T-helper 2 cell treated with Interferon-gamma antibody and Interleukin-4, amounts not matched to agents 5 μg/mL and 100 μg/mL, for 36 hours (primary cell): ENCODE measurements around the gene FOSL2.

Experiments used
- DNase-seq: peaks from one replicate; pipeline ENCODE4 v3.0.0; 2021; ENCODE audit warnings: low spot score
- H3K27ac Mint-ChIP-seq: one replicate; pipeline ENCODE4 v1.8.0; 2021; ENCODE audit warnings: mild to moderate bottlenecking, mixed read lengths
- H3K27me3 Mint-ChIP-seq: one replicate; pipeline ENCODE4 v1.8.0; 2021; ENCODE audit warnings: low read depth, mixed read lengths
- H3K36me3 Mint-ChIP-seq: one replicate; pipeline ENCODE4 v1.8.0; 2021; ENCODE audit warnings: low read depth, mixed read lengths
- H3K4me1 Mint-ChIP-seq: one replicate; pipeline ENCODE4 v1.8.0; 2021; ENCODE audit warnings: low read depth, mixed read lengths
- H3K4me3 Mint-ChIP-seq: one replicate; pipeline ENCODE4 v1.8.0; 2022; ENCODE audit warnings: mild to moderate bottlenecking, moderate library complexity, mixed read lengths
- H3K9me3 Mint-ChIP-seq: one replicate; pipeline ENCODE4 v1.8.0; 2021; ENCODE audit warnings: mixed read lengths

Gene FOSL2

GRCh38 chr2:28392297-28393113, at the start of gene FOSL2:
TSS of gene FOSL2 (plus strand) at chr2:28392858. CDS start at chr2:28393721, 863 bp downstream.
- peaks cover 2% of the 10 kb centered on the region for H3K27me3 Mint-ChIP-seq
- no peaks in the 10 kb centered on the region for H3K9me3 Mint-ChIP-seq
- peak within 1 kb of the TSS; percentile 83 for H3K4me3 Mint-ChIP-seq
- H3K27ac Mint-ChIP-seq, result peak within 1 kb of the TSS; percentile 99
- H3K36me3 Mint-ChIP-seq, result peaks cover 4% of the 10 kb centered on the region
- DNase-seq, result peak; percentile 93
- peaks cover 21% of the 10 kb centered on the region for H3K4me1 Mint-ChIP-seq

GRCh38 chr2:28343184-28343942, 49.3 kb upstream of the FOSL2 start:
- no peaks in the 10 kb centered on the region for H3K9me3 Mint-ChIP-seq
- H3K4me3 Mint-ChIP-seq, result no peak overlapping the region
- no peak overlapping the region for H3K27ac Mint-ChIP-seq
- peaks cover 6% of the 10 kb centered on the region for H3K36me3 Mint-ChIP-seq
- no peak for DNase-seq
- H3K4me1 Mint-ChIP-seq, result peaks cover 9% of the 10 kb centered on the region
- H3K27me3 Mint-ChIP-seq, result no peaks in the 10 kb centered on the region

DNA sequence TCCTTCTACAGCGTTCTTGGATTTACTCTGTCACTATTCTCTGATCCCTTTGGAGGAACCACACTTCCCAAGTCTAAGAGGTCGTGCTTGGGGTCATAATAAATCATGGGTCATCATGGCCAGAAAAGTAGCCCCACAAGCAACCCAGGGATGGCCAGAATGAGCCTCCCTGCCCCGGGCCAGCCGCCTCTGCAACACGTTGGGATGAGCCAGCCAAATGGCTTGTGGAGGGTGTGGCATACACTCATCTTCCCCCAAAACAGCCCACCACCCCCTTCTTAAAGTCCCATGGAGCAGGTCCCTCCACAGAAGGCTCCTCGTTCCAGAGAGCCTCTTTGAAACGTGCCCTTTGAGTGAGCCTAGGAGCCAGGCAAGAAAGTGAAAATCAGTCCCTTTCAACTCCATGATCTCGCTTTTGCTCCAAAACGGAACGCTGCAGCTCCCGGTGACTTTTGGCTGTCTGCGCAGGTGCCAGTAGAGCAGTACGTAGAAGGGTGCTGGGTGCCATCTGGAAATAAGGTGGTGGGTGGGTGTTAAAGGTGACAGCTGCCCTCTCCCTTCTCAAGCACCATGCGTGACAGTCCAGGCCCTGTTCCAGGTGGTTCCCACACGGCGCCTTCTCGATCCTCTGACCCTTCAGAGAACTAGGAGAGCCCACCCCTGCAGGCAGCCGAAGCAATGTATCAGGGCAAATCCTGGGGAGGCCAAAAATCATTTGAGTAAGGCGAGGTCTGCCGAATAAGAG, 48.5 kb upstream of the FOSL2 start:
- no peak overlapping the region for H3K27ac Mint-ChIP-seq
- no peak overlapping the region for H3K4me3 Mint-ChIP-seq
- no peaks in the 10 kb centered on the region for H3K27me3 Mint-ChIP-seq
- H3K9me3 Mint-ChIP-seq, result no peaks in the 10 kb centered on the region
- H3K36me3 Mint-ChIP-seq, result peaks cover 2% of the 10 kb centered on the region
- DNase-seq, result no peak
- H3K4me1 Mint-ChIP-seq, result peaks cover 11% of the 10 kb centered on the region

GRCh38 chr2:28344756-28345373, 47.8 kb upstream of the FOSL2 start:
- DNase-seq, result no peak
- Mint-ChIP-seq H3K27ac (no peak overlapping the region), H3K9me3 (no peaks in the 10 kb centered on the region), H3K4me1 (peaks cover 11% of the 10 kb centered on the region), H3K27me3 (no peaks in the 10 kb centered on the region), H3K4me3 (no peak overlapping the region), H3K36me3 (no peaks in the 10 kb centered on the region)

DNA sequence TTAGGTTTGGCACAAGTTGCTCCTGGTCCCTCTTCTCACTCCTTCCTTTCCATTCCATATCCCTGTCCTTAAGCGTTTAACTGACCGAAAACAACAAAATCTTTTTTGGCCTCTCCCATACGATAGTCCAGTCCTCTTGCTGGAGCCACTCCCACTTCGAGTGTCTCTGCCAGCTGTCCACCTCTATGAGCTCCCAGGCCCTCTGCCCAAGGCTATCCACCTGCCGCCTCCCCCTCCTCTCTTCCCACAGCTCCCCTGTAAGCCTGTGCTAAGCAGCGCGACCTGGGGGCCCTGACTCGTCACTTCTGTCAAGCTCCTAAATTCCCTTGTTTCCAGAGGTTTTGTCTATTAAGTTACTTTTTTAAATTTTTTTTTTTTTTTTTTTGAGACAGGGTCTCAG, 47.0 kb upstream of the FOSL2 start:
- no peaks in the 10 kb centered on the region for H3K36me3 Mint-ChIP-seq
- H3K9me3 Mint-ChIP-seq, result no peaks in the 10 kb centered on the region
- DNase-seq, result no peak
- H3K27me3 Mint-ChIP-seq, result no peaks in the 10 kb centered on the region
- H3K27ac Mint-ChIP-seq, result no peak overlapping the region
- H3K4me3 Mint-ChIP-seq, result no peak overlapping the region
- peaks cover 11% of the 10 kb centered on the region for H3K4me1 Mint-ChIP-seq

DNA sequence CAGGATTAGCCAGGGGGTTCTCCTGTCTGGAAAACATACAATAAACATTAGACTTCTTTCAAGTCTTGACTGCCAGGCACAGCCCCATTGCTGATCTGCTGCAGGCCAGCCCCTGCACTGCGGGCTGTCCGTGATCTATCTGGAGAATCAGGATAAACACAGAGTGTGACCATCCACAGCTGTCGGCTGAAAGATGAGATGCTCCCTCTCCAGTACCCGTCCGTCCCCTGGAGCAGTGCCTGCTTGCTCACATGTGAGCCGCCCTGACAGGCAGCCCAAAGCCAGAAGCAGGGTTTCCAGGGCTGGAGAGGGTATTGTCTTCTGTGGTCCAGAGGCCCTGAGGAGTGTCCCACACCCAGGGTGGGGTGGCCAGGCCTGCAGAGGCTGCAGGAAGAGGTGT, 46.1 kb upstream of the FOSL2 start:
- H3K9me3 Mint-ChIP-seq, result no peaks in the 10 kb centered on the region
- H3K27ac Mint-ChIP-seq, result no peak overlapping the region
- DNase-seq, result no peak
- H3K36me3 Mint-ChIP-seq, result no peaks in the 10 kb centered on the region
- H3K4me1 Mint-ChIP-seq, result peaks cover 13% of the 10 kb centered on the region
- no peaks in the 10 kb centered on the region for H3K27me3 Mint-ChIP-seq
- no peak overlapping the region for H3K4me3 Mint-ChIP-seq

GRCh38 chr2:28347193-28347592, 45.5 kb upstream of the FOSL2 start:
- Mint-ChIP-seq H3K4me1 (peaks cover 15% of the 10 kb centered on the region), H3K9me3 (no peaks in the 10 kb centered on the region), H3K4me3 (peak overlapping the region; percentile 6), H3K27ac (peak overlapping the region; percentile 73), H3K36me3 (no peaks in the 10 kb centered on the region), H3K27me3 (no peaks in the 10 kb centered on the region)
- DNase-seq, result no peak

- peak overlapping the region; percentile 73 for H3K27ac Mint-ChIP-seq
- H3K4me1 Mint-ChIP-seq, result peaks cover 15% of the 10 kb centered on the region
- no peaks in the 10 kb centered on the region for H3K36me3 Mint-ChIP-seq
- no peak for DNase-seq
- H3K27me3 Mint-ChIP-seq, result no peaks in the 10 kb centered on the region
- peak overlapping the region; percentile 6 for H3K4me3 Mint-ChIP-seq
- no peaks in the 10 kb centered on the region for H3K9me3 Mint-ChIP-seq
Measured at GRCh38 chr2:28347596-28347995, 45.1 kb upstream of the FOSL2 start.

- peaks cover 15% of the 10 kb centered on the region for H3K4me1 Mint-ChIP-seq
Measured at GRCh38 chr2:28348149-28348567, 44.5 kb upstream of the FOSL2 start.

GRCh38 chr2:28348921-28349320, 43.7 kb upstream of the FOSL2 start:
- H3K36me3 Mint-ChIP-seq, result no peaks in the 10 kb centered on the region
- H3K27ac Mint-ChIP-seq, result peak overlapping the region; percentile 69
- no peaks in the 10 kb centered on the region for H3K9me3 Mint-ChIP-seq
- H3K4me1 Mint-ChIP-seq, result peaks cover 15% of the 10 kb centered on the region
- no peaks in the 10 kb centered on the region for H3K27me3 Mint-ChIP-seq
- no peak for DNase-seq
- H3K4me3 Mint-ChIP-seq, result peak overlapping the region; percentile 19

More at GRCh38 chr2:28348149-28348567, 44.5 kb upstream of the FOSL2 start:
- peak; percentile 43 for DNase-seq
- Mint-ChIP-seq H3K27ac (peak overlapping the region; percentile 69), H3K4me3 (peak overlapping the region; percentile 19), H3K9me3 (no peaks in the 10 kb centered on the region), H3K27me3 (no peaks in the 10 kb centered on the region), H3K36me3 (no peaks in the 10 kb centered on the region)

- no peak for DNase-seq
- Mint-ChIP-seq H3K27ac (peak overlapping the region; percentile 13), H3K4me1 (peaks cover 15% of the 10 kb centered on the region), H3K4me3 (no peak overlapping the region), H3K9me3 (no peaks in the 10 kb centered on the region), H3K36me3 (no peaks in the 10 kb centered on the region), H3K27me3 (no peaks in the 10 kb centered on the region)
Measured at GRCh38 chr2:28349546-28350165, 43.0 kb upstream of the FOSL2 start.

DNA sequence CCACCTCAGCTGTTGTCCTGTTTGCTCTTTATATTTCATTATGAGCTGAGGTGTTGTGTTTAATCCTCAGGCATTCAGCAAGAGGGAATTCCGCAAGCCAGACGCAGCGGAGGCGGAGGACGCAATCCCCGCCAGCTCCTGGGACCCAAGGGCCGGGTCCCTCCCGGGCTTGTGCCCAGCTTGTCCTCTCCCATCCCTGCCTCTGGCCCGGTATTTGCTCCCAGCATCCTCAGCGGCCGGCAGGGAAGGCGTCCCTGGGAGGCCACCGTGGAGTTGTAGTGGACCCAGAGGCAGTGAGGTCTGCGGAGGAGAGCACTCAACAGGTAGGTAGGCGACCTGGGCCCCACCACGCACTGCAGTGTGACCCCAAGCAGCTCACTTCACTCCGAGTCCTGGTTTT, 42.5 kb upstream of the FOSL2 start:
- Mint-ChIP-seq H3K9me3 (no peaks in the 10 kb centered on the region), H3K27ac (no peak overlapping the region), H3K27me3 (no peaks in the 10 kb centered on the region), H3K36me3 (no peaks in the 10 kb centered on the region), H3K4me3 (no peak overlapping the region), H3K4me1 (peaks cover 15% of the 10 kb centered on the region)
- DNase-seq, result no peak

DNA sequence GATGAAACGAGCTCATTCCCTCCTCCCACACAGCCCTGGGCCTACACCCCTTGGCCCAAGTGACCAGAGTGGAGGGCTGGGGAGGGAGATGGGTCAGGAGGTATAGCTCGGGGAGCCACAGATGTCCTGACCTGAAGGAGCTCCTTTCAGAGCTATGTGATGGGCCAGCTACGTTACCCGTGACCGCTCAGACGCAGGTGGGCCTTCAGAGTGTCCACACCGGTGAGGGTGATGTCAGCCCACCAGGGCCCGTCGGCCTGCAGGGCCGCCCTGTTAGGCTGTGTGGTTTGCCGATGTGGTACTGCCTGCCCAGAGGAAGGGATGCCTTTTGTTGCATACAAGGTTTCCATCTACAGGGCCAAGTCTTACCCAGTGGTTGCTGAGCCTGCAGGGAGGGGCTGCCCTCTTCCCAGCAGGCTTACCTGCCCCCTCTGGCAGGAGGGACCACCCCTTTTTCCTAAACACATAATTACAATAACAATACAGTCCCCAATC, 41.8 kb upstream of the FOSL2 start:
- no peaks in the 10 kb centered on the region for H3K36me3 Mint-ChIP-seq
- DNase-seq, result no peak
- H3K4me3 Mint-ChIP-seq, result no peak overlapping the region
- H3K9me3 Mint-ChIP-seq, result no peaks in the 10 kb centered on the region
- H3K27ac Mint-ChIP-seq, result no peak overlapping the region
- H3K4me1 Mint-ChIP-seq, result peaks cover 15% of the 10 kb centered on the region
- no peaks in the 10 kb centered on the region for H3K27me3 Mint-ChIP-seq
